ENCODE data around the gene TCEANC2. TPM values are rescaled to one million over a fixed set of nuclear protein-coding genes. Genes with fewer than 3 reads are reported as not detected.

Gene TCEANC2
- total and polyA plus RNA-seq, 8 donors, result 1.1 to 3.8 (median 1.8) TPM

DNA sequence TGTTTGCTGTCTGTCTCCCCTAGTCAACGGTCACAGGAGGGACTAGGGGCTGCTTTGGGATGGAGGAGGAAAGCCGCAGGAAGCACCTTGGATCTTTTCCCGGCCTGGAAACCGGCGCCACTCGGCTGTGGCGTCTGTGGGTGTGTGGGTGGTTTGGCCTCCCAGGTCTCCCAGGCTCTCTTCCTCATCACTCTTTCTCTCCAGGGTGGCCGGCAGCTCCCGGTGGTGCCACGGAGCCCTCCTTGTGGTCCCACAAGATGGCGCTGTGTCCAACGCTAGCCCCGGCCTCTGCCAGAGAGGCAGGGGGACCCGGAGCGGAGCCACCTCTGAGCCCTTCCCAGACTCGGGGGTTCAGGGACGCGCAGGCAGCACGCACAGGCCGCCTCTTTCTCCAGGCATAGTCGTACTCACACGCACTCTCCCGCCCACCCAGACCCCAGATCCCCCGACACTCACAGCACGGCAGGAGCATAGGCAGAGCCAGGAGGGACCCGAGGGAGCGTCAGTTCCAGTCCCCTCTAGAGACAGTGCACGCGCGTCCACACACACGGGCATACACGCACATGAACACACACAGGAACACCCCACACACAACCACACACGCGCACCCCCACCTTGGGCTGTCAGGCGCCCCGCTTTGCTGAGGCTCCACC, 68.2 kb downstream of the TCEANC2 start:
- TF ChIP-seq, protein P1, sequence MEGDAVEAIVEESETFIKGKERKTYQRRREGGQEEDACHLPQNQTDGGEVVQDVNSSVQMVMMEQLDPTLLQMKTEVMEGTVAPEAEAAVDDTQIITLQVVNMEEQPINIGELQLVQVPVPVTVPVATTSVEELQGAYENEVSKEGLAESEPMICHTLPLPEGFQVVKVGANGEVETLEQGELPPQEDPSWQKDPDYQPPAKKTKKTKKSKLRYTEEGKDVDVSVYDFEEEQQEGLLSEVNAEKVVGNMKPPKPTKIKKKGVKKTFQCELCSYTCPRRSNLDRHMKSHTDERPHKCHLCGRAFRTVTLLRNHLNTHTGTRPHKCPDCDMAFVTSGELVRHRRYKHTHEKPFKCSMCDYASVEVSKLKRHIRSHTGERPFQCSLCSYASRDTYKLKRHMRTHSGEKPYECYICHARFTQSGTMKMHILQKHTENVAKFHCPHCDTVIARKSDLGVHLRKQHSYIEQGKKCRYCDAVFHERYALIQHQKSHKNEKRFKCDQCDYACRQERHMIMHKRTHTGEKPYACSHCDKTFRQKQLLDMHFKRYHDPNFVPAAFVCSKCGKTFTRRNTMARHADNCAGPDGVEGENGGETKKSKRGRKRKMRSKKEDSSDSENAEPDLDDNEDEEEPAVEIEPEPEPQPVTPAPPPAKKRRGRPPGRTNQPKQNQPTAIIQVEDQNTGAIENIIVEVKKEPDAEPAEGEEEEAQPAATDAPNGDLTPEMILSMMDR (IDR thresholded peaks at IDR 0.05), result peak; percentile 62 to 83 (median 67)
- no peaks in the 10 kb centered on the region for H3K27me3 ChIP-seq
- H3K9me3 ChIP-seq, result no peaks in the 10 kb centered on the region
- H3K4me3 ChIP-seq, result peak overlapping the region in 2 of 4 donors; percentile 10 to 33
- intact Hi-C loops (cut with DNase I), result loop anchor here in 1 of 3 donors (5.0 to 10.0 kb wide), 2 partner anchors 283 to 371 kb away; partner anchors contain the start of gene SSBP3
- DNase-seq (peak; percentile 76 to 94 (median 85)), FAIRE-seq (no peak), ATAC-seq (peak; percentile 55 to 88 (median 78))
- 10 to 11% methylated on average over 27 to 36 of the region's 36 CpGs for WGBS, 2 donors
- no peaks in the 10 kb centered on the region for H3K36me3 ChIP-seq
- H3K27ac ChIP-seq, result peak overlapping the region in 2 of 4 donors; percentile 39 to 44
- peaks cover 4 to 33% (median 11%) of the 10 kb centered on the region in 3 donors for H3K4me1 ChIP-seq

DNA sequence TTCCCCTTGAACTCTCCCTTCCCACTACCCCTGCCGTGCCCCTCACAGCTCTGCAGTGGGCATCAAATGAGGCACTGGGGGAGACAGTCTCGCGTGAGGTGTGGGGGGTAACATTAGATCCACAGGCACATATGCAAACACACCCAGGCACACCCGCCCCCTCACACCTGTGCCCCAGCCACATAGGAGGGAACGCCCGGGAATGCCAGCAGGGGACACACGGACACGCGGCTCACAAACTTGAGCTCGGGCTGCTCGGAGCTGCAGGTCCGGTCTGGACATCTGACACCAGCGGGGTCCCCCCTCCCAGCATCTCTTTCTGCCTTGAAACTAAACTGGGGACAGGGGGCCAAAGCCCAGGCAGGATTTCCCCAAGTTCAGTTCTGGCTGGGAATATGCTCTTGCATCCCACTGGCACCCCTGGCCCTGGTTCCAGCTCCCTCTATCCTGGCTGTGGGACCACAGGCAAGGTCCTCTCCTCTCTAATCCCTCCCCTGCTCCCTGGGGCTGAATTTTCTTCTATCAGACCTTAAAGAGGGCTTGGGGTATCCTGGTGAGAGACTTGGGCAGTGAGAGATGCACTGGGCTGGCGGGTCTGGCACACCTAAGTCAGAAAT, 68.8 kb downstream of the TCEANC2 start:
- Histone ChIP-seq H3K36me3 (no peaks in the 10 kb centered on the region), H3K9me3 (no peaks in the 10 kb centered on the region), H3K4me3 (peak overlapping the region in 1 of 4 donors; percentile 33), H3K4me1 (peaks cover 4 to 33% (median 11%) of the 10 kb centered on the region in 3 donors), H3K27me3 (no peaks in the 10 kb centered on the region), H3K27ac (peak overlapping the region in 1 of 4 donors; percentile 39)
- 45 to 49% methylated on average over 13 to 14 of the region's 14 CpGs for WGBS, 2 donors
- intact Hi-C loops (cut with DNase I), result loop anchor here in 1 of 3 donors (5.0 to 10.0 kb wide), 2 partner anchors 283 to 370 kb away; partner anchors contain the start of gene SSBP3
- TF ChIP-seq, protein P1 (IDR thresholded peaks at IDR 0.05), result no peak
- FAIRE-seq (no peak), DNase-seq (no peak), ATAC-seq (no peak)

DNA sequence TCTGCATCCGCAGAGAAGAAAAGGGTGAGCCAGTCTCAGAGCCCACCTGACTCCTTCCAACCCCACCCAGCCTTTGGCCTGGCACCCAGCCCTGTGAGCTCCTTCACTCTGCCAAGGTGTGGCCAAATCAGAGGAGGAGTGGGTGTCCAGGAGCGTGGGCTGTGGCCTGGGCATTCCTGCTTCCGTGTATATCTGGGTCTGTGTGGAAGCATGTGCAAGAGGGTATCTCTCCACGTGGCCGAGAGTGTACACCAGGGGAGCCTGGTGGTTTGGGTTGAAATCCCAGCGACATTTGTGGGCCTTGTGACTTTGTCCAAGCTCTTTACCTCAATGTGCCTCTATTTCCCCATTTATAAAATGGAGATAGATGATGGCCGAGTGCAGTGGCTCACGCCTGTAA, 69.6 kb downstream of the TCEANC2 start:
- Histone ChIP-seq H3K4me1 (peaks cover 4 to 33% (median 11%) of the 10 kb centered on the region in 3 donors), H3K27ac (no peak overlapping the region), H3K9me3 (no peaks in the 10 kb centered on the region), H3K36me3 (no peaks in the 10 kb centered on the region), H3K27me3 (no peaks in the 10 kb centered on the region), H3K4me3 (no peak overlapping the region)
- DNase-seq, result no peak
- no peak for FAIRE-seq
- WGBS, 2 donors, result 91 to 94% methylated on average over 8 of the region's 8 CpGs
- TF ChIP-seq, protein P1 (IDR thresholded peaks at IDR 0.05), result no peak
- no peak for ATAC-seq
- intact Hi-C loops (cut with DNase I), result loop anchor here in 1 of 3 donors (5.0 to 10.0 kb wide), 2 partner anchors 282 to 369 kb away; partner anchors contain the start of gene SSBP3

DNA sequence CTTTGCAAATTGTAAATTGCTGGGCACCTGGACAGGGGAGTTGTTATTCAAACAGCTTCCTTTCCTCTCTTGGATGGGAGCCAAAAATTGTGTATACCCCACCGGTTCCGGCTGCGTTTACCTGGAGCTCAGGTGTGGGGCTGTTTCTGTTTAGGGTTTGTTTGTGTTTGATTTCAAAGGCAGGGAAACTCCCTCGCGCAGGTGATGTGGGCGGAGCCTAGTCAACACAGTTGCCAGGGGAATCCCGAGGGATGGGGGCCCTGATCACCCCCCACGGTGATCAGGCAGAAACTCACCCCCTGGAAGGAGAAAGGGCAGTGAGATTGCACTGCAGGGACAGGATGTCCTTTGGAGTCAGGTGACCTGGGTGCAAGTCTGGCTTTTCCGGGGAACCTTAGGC, 71.1 kb downstream of the TCEANC2 start:
- ATAC-seq (peak; percentile 32 to 55 (median 42)), DNase-seq (peak in 5 of 6 donors; percentile 68 to 79 (median 73)), FAIRE-seq (no peak)
- no peak overlapping the region for H3K4me3 ChIP-seq
- no peaks in the 10 kb centered on the region for H3K36me3 ChIP-seq
- WGBS, 2 donors, result 21 to 22% methylated on average over 9 of the region's 9 CpGs
- H3K9me3 ChIP-seq, result no peaks in the 10 kb centered on the region
- H3K27ac ChIP-seq, result peak overlapping the region; percentile 0 to 83 (median 78)
- H3K4me1 ChIP-seq, result peaks cover 4 to 33% (median 11%) of the 10 kb centered on the region in 3 donors
- intact Hi-C loops (cut with DNase I), result loop anchor here in 1 of 3 donors (5.0 to 10.0 kb wide), 2 partner anchors 280 to 368 kb away; partner anchors contain the start of gene SSBP3
- TF ChIP-seq, protein P1 (IDR thresholded peaks at IDR 0.05), result no peak
- H3K27me3 ChIP-seq, result no peaks in the 10 kb centered on the region
